H1 (cell line): ENCODE measurements around the gene ENO2.
"Not testable (repeated sequence)": the region's sequence is repeated elsewhere in the genome, so short reads cannot be mapped to it uniquely, and the experiment has no call there.

ENCODE experiments used
- MAFK ChIP-seq: IDR thresholded peaks from 2 replicates; pipeline ENCODE4 v1.6.1; 2012; ENCODE audit warnings: low read depth, mild to moderate bottlenecking, improper control_type of control experiment, low read length
- YY1 ChIP-seq: IDR thresholded peaks from 2 replicates; pipeline ENCODE4 v1.6.1; 2011; ENCODE audit warnings: low read depth, mild to moderate bottlenecking, low read length
- TF ChIP-seq, protein P1 (sequence below), 3 experiments: IDR thresholded peaks; 1 replicate in 2 of 3; 2 replicates in 1 of 3; pipeline versions ENCODE4 v1.5.1 to v1.6.1; 2011; ENCODE audit warnings: low read length in 3 of 3, mild to moderate bottlenecking in 3 of 3, inconsistent platforms in 2 of 3, low read depth in 1 of 3, moderate library complexity in 1 of 3; ENCODE audit not compliant: insufficient read depth in 1 of 3; ENCODE audit errors: control extremely low read depth in 1 of 3

DNA sequence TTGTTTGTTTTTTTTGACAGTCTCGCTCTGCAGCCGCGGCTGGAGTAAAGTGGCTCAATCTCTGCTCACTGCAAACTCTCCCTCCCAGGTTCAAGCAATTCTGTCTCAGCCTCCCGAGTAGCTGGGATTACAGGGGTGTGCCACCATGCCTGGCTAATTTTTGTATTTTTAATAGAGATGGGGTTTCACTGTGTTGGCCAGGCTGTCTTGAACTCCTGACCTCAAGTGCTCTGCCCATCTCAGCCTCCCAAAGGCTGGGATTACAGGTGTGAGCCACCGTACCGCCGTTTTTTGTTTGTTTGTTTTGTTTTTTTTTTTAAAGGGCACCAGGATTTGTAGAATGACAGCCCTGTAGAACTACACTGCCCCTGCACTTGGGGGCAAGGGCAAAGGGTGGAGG lies 25.6 kb upstream of the ENO2 start:
- TF ChIP-seq YY1, MAFK: not testable (repeated sequence)
- TF ChIP-seq, protein P1, sequence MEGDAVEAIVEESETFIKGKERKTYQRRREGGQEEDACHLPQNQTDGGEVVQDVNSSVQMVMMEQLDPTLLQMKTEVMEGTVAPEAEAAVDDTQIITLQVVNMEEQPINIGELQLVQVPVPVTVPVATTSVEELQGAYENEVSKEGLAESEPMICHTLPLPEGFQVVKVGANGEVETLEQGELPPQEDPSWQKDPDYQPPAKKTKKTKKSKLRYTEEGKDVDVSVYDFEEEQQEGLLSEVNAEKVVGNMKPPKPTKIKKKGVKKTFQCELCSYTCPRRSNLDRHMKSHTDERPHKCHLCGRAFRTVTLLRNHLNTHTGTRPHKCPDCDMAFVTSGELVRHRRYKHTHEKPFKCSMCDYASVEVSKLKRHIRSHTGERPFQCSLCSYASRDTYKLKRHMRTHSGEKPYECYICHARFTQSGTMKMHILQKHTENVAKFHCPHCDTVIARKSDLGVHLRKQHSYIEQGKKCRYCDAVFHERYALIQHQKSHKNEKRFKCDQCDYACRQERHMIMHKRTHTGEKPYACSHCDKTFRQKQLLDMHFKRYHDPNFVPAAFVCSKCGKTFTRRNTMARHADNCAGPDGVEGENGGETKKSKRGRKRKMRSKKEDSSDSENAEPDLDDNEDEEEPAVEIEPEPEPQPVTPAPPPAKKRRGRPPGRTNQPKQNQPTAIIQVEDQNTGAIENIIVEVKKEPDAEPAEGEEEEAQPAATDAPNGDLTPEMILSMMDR (IDR thresholded peaks at IDR 0.05; ENCODE audit: control extremely low read depth in 1 of 3, insufficient read depth in 1 of 3, low read depth in 1 of 3, low read length in 3 of 3) = not testable (repeated sequence)
